A673 (cell line): ENCODE measurements around the gene PTCRA. TPM values are rescaled to one million over a fixed set of nuclear protein-coding genes. Genes with fewer than 3 reads are reported as not detected.

Experiments used
- BruUV-seq: library from RNA; stranded (reverse); fragments of 400-500 nt; replicated peaks from 2 replicates; lab custom pipeline; 2021; lab: Mats Ljungman, UMichigan
- CTCF ChIA-PET: fragments of 300-600 bp; sonication (Branson Sonifier 250); formaldehyde crosslinking; loops from one replicate; lab custom pipeline; 2022; ENCODE audit warnings: antibody characterized with exemption; lab: Charles Lee
- POLR2A ChIA-PET: fragments of 300-600 bp; sonication (Branson Sonifier 250); formaldehyde crosslinking; loops from one replicate; lab custom pipeline; 2022; ENCODE audit warnings: antibody characterized with exemption; ENCODE audit not compliant: low non-redundant PET; lab: Charles Lee
- DNase-seq: peaks from one replicate; pipeline ENCODE4 v3.0.0-alpha.2; 2015; ENCODE audit warnings: low spot score
- H3K27ac ChIP-seq: fragments of 200-600 bp; sonication (generic); 2 replicates; pipeline ENCODE4 v1.5.1; 2016; ENCODE audit warnings: mixed run types, low read depth, mild to moderate bottlenecking, mixed read lengths, antibody characterized with exemption, low read length; ENCODE audit not compliant: poor library complexity, severe bottlenecking
- H3K27me3 ChIP-seq: fragments of 200-600 bp; sonication (generic); replicated peaks from 2 replicates; pipeline ENCODE4 v1.6.1; 2017; ENCODE audit warnings: mixed run types, low read depth, mild to moderate bottlenecking, mixed read lengths, antibody characterized with exemption, low read length; ENCODE audit not compliant: insufficient read depth, poor library complexity
- H3K36me3 ChIP-seq: fragments of 200-600 bp; sonication (generic); 2 replicates; pipeline ENCODE4 v1.6.1; 2016; ENCODE audit warnings: mixed run types, mild to moderate bottlenecking, mixed read lengths, antibody characterized with exemption, low read length; ENCODE audit not compliant: insufficient read depth, poor library complexity, severe bottlenecking
- H3K4me1 ChIP-seq: fragments of 200-600 bp; sonication (generic); 2 replicates; pipeline ENCODE4 v1.6.1; 2017; ENCODE audit warnings: mixed run types, mild to moderate bottlenecking, mixed read lengths, antibody characterized with exemption, low read length; ENCODE audit not compliant: insufficient read depth, poor library complexity, severe bottlenecking
- H3K4me3 ChIP-seq: fragments of 200-600 bp; sonication (generic); 2 replicates; pipeline ENCODE4 v1.5.1; 2016; ENCODE audit warnings: low read depth, mixed run types, mild to moderate bottlenecking, mixed read lengths, low read length; ENCODE audit not compliant: poor library complexity, severe bottlenecking
- H3K9me3 ChIP-seq: fragments of 200-600 bp; sonication (generic); 2 replicates; pipeline ENCODE4 v1.6.1; 2016; ENCODE audit warnings: mixed run types, low read depth, mild to moderate bottlenecking, mixed read lengths, antibody characterized with exemption, low read length; ENCODE audit not compliant: poor library complexity, severe bottlenecking
- CTCF ChIP-seq: fragments of 300-800, 200-600 bp; sonication (generic); conservative IDR thresholded peaks from 2 replicates; pipeline ENCODE4 v1.5.1; 2017; ENCODE audit warnings: low read depth, mild to moderate bottlenecking, antibody characterized with exemption, low read length, moderate library complexity, mixed read lengths
- EZH2 ChIP-seq: fragments of 200-600 bp; sonication (generic); IDR thresholded peaks from 2 replicates; pipeline ENCODE4 v1.6.1; 2017; ENCODE audit warnings: borderline replicate concordance, low read depth, mild to moderate bottlenecking, mixed read lengths, antibody characterized with exemption, low read length; ENCODE audit not compliant: poor library complexity, severe bottlenecking
- intact Hi-C: fragments of 100-400 bp; cut with micrococcal nuclease; formaldehyde crosslinking; loops from one replicate; pipeline ENCODE4 v1.10.0; 2022; ENCODE audit not compliant: unreplicated experiment
- total RNA-seq: library from RNA; stranded (reverse); gene quantifications from 2 replicates; pipeline ENCODE4 v1.2.3, GENCODE V29; 2021

Gene PTCRA
- total RNA-seq, 1 experiment from 2014 or later = not detected

- Histone ChIP-seq H3K4me3 (peak within 1 kb of the TSS; percentile 34), H3K27me3 (no peaks in the 10 kb centered on the region), H3K36me3 (peaks cover 9% of the 10 kb centered on the region), H3K27ac (no peak within 1 kb of the TSS), H3K4me1 (no peaks in the 10 kb centered on the region), H3K9me3 (no peaks in the 10 kb centered on the region)
- ChIA-PET POLR2A (no interaction called here), CTCF (no interaction called here)
- BruUV-seq = no TSS peak
- no peak for DNase-seq
- intact Hi-C loops = no loop called here
- TF ChIP-seq EZH2 (no peak), CTCF (no peak)
These were observed 44.6 kb downstream of the PTCRA start, which contains the start of gene GNMT for GRCh38 chr6:42960243-42961019. Gene GNMT, plus strand, starts transcription at chr6:42960754. Its CDS starts 14 bp downstream, at chr6:42960768.

- no peaks in the 10 kb centered on the region for H3K9me3 ChIP-seq
- TF ChIP-seq CTCF = no peak
- no peak for TF ChIP-seq EZH2
- H3K27me3 ChIP-seq = no peaks in the 10 kb centered on the region
- H3K36me3 ChIP-seq = peaks cover 12% of the 10 kb centered on the region
- BruUV-seq = no TSS peak
- intact Hi-C loops = no loop called here
- peak overlapping the region; percentile 34 for H3K4me3 ChIP-seq
- DNase-seq = no peak
- H3K4me1 ChIP-seq = no peaks in the 10 kb centered on the region
- POLR2A ChIA-PET = no interaction called here
- CTCF ChIA-PET = interaction anchor here (0.8 kb wide), 1 partner anchor 182 kb away, joined by 3 read pairs; no protein-coding TSS in a partner anchor
- no peak overlapping the region for H3K27ac ChIP-seq
These were observed 45.2 kb downstream of the PTCRA start for GRCh38 chr6:42961020-42961470.

- Histone ChIP-seq H3K9me3 (no peaks in the 10 kb centered on the region), H3K4me1 (no peaks in the 10 kb centered on the region), H3K36me3 (peaks cover 12% of the 10 kb centered on the region), H3K4me3 (no peak overlapping the region), H3K27me3 (no peaks in the 10 kb centered on the region), H3K27ac (peak overlapping the region; percentile 23)
- CTCF ChIA-PET = no interaction called here
- intact Hi-C loops = no loop called here
- TF ChIP-seq CTCF (no peak), EZH2 (no peak)
- BruUV-seq = no TSS peak
- no peak for DNase-seq
- POLR2A ChIA-PET = no interaction called here
These were observed 46.2 kb downstream of the PTCRA start for GRCh38 chr6:42962096-42962495.
